HG03565 (cell line): ENCODE data around the gene MYB.

Experiments
- ATAC-seq: cut with Tn5 transposase; IDR thresholded peaks from one replicate; pipeline ENCODE4 v1.9.1; 2021; ENCODE audit warnings: mild to moderate bottlenecking, moderate library complexity; ENCODE audit not compliant: unreplicated experiment

The MYB gene

DNA sequence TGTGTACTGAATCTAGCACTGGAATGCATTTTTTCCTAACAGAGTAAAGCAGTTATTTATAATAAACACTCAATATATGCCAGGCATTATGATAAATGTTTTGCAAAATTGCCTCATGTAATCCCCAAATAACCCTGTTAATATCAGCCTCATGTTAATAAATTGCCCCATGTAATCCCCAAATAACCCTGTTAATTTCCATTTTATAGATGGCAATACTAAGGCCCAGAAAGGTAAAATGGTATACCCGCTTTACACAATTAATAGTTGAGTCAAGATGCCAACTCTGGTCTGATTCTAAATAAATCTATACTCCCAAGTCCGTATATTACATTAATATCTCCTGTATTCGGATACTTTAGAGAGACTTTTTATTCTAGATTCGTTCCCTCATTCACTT is 6.3 kb downstream of the MYB start:
- no peak for ATAC-seq

DNA sequence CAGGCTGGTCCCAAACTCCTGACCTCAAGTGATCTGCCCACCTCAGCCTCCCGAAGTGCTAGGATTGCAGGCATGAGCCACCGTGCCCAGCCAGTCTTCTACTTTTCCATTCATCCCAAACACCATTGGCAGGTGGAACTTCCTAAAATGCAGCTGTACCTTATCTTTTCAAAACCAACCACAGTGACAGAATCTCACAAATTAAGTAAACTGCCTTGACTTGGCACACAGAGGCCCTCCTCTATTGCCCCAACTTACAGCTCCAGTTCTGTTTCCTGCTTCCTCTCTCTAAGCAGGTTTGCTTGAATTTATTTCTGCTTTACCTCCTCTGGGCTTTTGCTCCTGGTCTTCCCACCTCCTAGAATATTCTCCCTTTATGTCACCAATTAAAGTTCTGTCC is 7.6 kb downstream of the MYB start:
- ATAC-seq: no peak

DNA sequence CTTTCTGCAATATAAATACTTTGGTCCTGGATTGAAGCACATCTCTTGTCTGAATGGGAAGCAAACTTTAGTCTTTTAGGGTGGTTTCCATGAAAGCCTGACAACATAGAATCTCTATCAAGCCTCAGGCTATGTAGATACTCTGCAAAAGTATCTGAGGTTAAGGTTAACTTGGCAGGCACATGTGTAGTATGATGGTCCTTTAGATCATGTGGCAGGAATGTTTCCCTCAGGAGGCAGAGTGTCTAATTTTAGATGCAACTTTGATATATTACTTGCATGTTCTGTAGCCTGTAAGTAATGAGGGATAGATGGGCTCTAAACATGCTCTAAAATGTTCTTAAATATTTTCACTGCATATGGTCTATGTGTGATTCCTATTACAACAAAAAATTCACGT is 8.2 kb downstream of the MYB start:
- ATAC-seq: no peak

DNA sequence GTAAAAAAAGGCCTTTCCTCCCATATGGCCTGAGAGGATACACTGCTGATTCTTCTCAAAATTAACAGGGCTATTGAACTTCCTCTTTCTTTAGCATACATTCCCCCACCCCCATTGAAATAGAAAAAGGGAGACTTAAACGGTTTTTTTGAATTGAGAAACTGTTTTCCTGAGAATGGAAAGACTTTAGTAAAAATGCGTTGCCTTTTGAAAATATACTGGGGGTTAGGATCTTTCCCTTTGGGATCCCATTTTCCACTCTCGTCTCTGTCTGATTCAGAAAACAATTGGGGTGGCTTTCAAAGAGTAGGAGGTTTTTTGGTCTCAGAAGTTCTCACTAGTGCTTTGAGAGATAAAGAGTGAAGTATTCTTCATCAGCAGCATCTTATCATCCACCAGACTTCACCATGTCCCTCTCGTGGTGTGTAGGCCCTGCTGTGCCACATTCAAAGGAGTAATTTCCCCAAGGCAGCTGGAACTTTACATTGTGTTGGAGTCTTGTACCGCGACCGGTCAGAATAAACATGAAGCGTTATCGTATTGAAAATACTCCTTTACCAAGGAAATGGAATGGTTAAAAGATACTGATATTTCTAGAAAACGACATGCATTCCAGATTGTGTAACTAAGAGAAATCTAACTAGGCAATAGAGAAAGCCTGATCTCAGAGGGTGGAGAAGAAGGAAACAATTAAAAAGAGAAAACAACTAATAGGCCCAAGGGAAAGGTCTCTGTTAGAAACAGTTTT is 10.6 kb downstream of the MYB start:
- no peak for ATAC-seq

DNA sequence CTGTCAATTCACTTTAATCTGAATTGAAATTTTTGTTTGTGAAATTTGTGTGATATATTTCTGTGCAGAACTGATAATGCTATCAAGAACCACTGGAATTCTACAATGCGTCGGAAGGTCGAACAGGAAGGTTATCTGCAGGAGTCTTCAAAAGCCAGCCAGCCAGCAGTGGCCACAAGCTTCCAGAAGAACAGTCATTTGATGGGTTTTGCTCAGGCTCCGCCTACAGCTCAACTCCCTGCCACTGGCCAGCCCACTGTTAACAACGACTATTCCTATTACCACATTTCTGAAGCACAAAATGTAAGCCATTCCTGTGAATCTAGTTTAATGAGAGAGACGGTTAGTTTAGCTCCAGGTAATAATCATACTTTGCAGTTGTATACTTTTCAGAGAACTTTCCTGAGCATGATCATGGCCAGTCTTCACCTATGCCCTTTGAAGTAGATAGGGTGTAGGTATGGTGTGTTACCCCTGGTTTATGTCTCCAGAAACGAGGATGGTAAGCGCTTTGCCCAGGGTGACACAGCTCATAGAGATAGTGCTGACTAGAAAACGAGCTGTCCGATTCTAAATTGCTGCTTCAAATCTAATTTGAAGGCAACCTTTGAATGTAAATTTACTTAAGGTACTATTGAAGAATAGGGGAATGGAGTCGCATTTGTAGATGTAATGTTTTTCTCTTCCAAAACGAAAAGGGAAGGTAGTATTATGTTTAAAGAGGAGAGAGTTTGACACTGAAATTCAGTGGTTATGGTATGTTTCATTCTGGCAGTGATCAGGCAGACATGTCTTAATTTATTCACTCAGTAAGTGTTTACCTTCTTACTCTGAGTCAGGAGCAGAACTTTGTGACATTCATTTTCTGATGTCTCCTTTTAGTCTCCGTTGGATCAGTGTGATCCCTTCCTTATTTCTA is 11.4 kb downstream of the MYB start:
- no peak for ATAC-seq

DNA sequence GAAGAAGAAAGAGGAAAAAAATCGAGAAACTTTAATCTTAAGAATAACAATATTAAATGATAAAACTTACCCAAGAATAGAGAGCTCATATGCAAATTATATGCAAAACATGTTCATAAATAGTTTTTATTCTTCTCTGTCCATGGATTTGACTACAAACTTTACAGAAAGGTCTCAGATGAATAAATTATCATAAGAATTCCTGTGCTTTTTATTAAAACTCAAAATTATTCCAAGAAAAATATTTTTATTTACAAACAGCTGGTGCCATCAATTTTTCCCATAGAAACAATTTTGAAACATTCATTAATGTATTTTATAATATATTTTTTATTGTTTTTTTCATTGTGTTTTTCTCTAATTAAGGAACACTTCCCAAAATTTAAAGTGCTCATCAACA is 12.1 kb downstream of the MYB start:
- no peak for ATAC-seq

DNA sequence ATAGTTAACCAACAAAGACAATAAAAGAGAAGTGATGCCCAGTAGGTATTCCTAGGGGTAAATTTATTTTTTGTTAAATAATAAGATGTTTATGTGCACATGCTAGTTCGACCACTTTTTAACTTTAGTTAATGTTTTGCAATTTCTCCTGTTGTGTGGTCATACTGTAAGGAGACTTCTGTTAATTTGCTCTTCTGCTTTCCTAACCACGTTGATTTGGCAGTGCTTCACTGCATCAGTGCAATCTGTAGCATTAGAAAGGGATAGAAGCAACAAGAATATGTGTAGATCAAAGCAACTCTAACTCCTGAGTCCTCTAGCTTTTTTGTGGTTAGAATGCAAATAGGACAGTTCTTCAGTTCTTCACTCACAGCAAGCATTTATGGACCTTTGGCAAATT is 13.9 kb downstream of the MYB start:
- ATAC-seq: no peak

DNA sequence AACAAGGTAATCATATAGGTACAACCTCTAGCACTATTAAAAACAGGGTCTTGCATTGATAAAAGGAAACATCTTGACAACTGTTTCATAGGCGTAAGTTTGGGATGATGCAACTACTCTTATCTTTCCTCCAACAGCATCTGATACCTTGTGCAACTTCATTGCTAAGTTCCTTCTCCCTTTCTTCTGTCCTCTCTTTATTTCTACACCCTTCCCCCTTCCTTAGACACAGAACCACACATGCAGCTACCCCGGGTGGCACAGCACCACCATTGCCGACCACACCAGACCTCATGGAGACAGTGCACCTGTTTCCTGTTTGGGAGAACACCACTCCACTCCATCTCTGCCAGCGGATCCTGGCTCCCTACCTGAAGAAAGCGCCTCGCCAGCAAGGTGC is 14.4 kb downstream of the MYB start:
- ATAC-seq: no peak

DNA sequence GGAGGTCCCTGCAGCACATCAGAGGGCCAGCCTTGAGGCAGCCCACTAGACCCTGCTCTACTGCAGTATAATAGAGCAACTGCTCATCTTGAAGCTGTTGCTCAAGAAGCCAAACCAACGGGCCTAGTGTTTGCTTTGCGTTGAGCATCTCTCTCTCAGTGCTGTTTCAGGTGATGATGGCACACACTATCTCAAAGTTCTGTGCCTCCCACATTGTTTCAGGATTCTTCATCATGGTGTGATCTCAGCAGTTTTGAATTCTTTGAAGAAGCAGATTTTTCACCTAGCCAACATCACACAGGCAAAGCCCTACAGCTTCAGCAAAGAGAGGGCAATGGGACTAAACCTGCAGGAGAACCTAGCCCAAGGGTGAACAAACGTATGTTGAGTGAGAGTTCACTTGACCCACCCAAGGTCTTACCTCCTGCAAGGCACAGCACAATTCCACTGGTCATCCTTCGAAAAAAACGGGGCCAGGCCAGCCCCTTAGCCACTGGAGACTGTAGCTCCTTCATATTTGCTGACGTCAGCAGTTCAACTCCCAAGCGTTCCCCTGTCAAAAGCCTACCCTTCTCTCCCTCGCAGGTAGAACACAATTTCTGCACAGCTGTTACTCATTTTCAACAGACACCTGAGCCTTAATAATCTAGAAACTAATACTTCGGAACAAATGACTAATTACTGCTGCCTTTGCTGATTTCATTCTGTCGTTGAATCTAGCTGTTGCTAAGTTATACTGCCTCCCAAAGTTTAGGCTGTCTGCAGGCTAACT is 15.8 kb downstream of the MYB start:
- peak; percentile 48 for ATAC-seq

DNA sequence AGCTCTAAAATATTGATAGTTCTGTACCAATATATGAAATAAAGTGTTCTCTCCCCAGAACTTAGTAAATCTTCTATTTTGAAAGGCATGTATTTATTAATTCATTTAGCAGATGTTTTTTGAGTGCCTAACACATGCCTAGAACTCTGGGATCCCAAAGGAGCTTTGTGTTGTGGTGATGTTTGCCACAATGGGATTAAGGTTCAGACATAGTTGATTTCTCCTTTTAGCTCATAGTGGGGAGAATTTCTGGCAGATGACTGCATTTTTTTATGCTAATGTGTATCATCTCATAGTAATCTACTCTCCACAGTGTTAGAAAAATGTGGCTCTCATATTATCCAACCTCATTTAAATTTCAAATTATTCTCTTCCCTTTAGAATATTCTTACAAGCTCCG is 21.7 kb downstream of the MYB start:
- no peak for ATAC-seq

DNA sequence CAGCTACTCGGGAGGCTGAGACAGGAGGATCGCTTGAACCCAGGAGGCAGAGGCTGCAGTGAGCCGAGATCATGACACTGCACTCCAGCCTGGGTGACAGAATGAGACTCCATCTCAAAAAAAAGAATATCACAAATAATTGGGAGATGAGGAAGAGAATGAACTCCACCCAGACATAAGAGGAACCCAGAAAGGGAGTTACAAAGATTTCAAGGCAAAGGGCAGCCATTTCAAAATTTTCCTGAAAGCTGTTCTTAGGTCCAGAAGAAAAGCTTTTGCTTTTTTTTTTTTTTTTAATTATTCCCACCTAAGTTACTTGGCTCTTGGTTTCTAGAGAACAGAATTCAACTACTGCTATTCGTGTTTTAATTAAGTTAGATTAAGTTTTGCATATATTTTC is 23.8 kb downstream of the MYB start:
- no peak for ATAC-seq

DNA sequence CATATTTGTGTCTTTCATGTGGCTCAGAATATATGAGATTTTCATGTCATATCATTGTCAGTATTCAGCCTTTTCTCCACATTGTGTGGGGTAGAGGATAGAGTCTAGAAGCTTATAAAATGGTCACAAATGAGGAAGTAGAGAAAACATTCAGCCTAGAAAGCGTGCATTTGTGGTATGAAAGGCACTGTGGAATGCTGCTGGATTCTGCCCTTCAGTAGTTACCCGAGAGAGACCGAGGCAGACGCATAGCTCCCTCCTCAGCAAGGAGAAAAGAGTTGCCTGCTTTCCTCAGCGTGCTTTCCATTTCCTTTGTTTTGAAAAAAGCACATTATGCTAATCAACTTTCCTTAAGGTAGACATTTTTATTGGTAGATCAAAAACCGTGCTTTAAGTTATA is 28.7 kb downstream of the MYB start:
- no peak for ATAC-seq

DNA sequence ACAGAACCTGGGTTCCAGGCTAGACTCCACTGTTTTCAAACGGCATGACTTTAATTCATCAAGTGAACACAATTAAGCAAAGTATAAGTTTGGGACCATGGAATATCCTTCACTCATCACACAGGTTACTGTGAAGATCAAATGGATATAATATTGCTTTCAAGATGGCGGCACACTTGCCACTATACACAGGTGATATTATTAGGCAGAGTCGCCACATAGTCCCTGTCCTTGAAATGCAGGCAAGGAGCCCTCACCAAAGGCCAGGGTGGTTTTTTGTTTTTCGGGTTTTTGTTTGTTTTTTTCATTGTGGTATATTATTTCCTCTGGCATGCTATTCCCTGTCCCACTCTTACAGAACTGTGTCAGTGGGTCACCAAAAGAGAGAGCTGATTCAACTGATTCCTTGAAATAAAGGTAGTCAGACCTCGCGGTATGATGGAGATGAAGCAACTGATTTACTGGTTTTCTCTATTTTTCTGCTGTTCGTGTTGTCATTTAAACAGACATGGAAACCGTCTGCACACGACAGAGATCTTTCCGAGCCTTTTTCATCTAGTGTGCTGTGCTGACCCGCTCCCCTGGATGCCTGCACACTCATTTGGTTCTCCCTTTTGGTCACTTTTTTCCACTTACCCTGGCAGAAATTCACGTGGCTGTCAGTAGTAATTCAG is 29.7 kb downstream of the MYB start:
- ATAC-seq: no peak

DNA sequence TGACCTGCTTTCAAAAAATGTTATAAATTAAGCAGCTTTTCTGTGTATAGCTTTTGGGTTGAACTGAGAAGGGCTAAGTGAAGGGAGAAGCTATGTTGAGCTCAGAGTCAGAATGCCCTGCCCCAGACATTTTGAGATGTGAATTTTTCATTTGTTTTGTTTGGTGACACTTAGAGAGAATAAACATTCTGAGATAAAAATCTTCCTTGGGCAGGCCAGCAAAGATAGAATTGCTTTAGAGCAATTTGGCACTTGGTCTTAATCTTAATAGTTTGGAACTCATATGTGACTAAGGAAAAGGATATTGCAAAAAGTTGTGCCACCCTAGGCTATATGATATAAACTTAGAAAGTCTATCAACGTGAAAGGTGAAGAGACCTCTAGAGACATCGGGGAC is 30.2 kb downstream of the MYB start:
- no peak for ATAC-seq

DNA sequence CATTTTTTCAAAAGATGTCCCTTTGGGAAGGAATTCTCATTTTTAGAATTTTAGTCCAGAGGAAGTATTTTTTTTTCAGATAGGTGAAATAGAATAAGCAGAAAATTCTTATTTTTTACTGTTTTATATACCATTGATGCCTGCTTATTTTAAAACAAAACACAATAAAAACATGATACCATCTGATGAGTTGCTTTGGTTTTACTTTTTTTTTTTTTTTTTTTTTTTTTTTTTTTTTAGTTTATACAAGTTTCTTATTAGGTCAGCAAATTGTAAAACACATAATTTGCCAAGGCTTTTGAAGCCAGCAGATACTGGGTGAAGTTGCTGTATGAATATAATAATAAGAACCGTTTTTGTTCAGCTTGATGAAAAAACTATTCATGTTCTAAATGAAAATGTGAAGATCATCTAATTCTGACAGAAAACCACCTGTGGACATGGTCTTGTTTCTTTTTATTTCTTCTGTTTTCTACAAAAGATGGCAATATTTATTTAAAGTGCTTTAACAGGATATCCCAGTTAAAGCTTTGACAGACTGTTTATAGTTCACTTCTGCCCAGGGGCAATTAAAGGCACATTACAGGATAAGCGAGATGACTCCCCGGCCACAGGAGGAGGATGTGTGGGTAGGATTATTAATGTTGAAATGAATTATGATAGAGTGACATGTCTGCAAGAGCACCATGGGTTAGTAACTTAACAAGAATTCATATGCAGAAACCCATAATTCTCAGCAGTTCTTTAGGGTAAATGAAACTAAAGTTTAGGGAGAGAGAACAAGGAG is 31.1 kb downstream of the MYB start:
- ATAC-seq: no peak

DNA sequence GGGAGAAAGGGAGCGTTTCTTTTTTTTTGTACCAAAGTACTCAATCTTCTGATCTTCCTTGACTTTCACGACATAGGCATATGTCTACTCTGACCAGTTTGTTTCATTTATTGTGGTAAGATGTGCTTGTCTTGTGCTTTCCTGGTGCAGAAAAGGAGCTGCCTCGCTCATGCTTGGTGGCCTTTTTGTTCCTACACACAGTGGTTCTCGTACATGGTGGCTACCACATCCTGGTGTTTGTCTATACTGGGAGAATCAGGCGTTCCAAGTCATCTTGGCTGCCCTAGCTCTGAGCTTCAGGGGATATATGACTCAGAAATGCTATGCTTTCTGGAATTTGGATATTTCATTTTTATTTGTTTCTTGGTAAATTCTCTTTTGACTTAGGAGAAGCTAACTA is 31.8 kb downstream of the MYB start:
- no peak for ATAC-seq

DNA sequence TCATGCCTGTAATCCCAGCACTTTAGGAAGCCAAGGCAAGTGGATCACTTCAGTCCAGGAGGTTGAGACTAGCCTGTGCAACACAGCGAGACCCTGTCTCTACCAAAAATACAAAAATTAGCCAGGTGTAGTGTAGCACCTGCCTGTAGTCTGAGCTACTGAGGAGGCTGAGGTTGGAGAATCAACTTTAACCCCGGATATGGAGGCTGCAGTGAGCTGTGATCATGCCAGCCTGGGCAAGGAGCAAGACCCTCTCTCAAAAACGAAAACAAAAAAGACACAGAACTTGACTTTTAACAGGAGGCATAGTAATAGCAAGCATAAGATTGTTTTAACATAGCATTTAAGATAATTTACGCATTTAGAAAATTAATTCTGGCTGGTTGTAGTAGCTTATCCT is 32.5 kb downstream of the MYB start:
- ATAC-seq: no peak

DNA sequence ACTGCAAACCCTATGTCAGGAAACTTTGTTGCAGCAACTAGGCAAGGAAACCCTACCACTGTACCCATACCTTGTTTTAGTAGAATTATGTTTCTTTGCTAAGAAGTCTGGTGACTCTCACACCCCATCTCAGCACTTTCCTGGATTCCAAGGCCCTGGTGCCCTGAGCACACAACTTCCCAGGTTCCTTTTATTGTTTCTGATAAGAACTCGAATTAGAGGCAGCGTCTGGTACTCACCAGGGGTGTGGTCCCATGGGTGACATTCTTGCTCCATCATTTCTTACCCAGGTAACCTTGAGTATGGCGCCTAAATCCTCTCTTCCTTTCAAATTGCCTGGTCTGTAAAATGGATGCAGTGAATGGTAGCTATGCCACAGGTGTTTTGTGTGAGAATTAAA is 34.1 kb downstream of the MYB start:
- ATAC-seq: no peak

DNA sequence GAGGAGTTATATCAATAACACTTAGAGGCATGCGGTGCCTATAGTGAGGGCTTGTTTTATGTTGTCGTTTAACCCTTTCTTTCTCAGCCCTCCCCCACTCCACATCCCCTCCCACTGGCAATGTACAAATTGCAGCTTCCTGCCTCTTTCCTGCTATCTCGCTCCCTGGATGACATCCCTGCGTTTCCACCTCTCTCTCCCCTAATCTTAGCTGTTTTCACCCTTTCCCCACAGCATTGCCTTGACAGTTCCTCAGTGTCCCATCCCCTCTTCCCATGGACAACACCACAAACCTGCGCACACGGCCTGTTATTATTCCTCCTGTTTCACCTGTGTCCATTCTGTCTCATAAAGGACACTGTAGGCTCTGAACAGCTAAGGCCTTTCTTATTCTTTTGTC is 34.5 kb downstream of the MYB start:
- no peak for ATAC-seq

DNA sequence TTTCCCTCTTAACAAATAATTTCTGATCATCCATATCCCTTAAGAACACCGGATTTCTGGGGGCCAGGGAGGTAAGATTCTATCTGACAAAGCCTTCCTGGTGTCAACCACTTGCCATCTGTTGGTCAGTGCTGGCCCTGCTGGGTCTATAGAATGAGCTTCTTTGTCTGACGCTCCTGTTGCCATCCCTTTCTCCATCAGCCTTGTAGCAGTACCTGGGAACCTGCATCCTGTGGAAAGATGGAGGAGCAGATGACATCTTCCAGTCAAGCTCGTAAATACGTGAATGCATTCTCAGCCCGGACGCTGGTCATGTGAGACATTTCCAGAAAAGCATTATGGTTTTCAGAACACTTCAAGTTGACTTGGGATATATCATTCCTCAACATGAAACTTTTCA is 36.6 kb downstream of the MYB start:
- no peak for ATAC-seq
